CD4-positive, alpha-beta T cell treated with Interleukin-15 for 1 hour (primary cell): ENCODE data around the gene RNF217.
"Not testable (repeated sequence)": the region's sequence is repeated elsewhere in the genome, so short reads cannot be mapped to it uniquely, and the experiment has no call there.

Experiments used
- DNase-seq: peaks from one replicate; pipeline ENCODE4 v3.0.0-alpha.2; 2020

Gene RNF217

DNA sequence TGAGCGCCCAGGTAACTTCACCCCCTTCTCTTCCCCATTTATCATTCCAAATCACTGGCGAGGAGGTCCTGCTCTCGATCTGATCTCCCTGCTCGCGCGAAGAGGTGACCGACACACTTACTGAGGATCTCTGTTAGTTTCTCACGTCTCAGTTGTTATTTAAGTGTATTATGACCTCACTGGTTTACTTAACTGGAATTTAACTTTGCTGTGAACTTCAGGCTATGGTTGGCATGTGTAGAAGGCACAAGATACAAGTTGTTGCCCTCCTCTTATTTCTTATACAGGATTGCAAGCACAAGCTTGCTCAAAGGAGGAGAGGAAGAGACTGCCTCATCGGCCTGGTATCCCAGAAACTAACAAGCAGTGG lies 1.2 kb downstream of the RNF217 start:
- DNase-seq: no peak

DNA sequence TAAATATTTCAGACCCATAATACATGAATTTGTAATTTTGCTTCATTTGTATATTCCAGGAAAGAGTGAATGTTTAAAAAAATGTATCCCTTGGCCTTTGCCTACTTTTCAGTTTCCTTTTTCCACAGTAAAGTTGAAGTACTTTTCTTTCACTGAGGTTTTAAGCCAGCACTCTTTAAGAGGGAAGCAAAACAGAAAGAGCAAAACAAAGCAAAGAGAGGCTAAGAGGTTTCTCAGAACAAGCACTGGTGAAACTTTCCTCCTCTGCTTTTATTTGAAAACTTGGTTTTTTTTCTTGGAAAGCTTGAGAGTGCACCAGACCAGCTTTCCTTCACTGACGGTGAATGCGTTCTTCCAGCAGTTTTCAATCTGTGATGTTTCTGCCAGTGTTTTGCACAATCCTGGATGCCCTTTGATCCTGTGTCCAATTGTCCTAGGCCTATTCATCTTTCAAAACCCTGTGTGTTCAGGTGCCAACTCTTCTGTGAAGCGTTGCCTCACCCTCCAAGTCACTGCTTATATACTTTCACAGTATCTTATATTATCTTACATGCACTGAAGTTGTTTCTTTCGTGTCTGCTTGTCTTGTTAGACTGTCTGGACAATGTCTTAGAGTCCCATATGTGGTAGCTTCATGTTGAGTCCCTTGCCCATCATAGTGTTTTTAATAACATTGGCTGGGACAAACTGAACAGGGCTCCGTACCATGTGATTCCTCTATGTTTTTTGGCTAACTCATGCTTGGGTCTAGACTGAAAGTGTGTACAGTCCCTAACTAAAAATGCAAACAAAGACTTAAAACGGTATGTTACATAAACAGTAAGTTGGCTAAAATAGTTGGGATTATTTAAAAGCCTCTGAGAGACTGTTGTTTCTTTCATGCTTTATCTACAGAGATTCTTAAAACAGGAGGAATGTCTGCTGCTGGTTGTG lies 1.9 kb downstream of the RNF217 start:
- DNase-seq: no peak

- no peak for DNase-seq
These were observed 2.5 kb downstream of the RNF217 start for GRCh38 chr6:124964764-124965105.

DNA sequence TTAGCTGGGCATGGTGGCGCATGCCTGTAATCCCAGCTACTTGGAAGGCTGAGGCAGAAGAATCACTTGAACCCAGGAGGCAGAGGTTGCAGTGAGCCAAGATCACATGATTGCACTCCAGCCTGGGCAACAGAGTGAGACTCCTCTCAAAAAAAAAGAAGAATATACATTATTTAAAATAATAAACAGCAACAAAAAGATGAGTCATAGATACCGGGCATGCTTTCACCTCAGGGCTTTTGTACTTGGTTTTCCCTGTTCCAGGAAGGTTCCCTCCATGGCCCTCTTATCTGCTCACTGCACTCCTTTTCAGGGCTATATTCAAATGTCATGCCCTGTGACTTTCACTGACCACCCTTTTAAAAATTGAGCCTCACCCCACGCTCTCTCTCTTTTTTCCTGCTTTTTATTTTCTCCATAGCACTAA lies 3.2 kb downstream of the RNF217 start:
- DNase-seq: not testable (repeated sequence)

GRCh38 chr6:124967444-124967843 lies 5.2 kb downstream of the RNF217 start:
- no peak for DNase-seq

DNA sequence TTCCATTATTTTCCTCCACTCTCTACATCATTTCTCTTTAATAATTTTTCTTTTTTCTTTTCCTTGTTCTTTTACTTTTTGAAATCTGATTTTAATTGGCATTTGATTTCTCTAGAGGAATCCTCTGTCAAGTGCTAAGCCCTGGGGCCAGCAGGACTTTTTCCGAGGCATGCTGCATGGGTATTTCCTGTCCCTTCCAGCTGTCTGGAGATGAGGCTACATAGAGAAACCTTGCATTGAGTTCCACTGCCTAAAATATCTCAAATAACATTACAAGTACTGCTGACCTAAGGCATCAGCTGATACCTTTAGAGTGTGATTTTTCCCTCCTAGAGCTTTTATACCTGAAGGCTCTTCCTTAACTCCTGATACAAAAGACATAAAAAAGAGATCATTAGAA lies 6.2 kb downstream of the RNF217 start:
- no peak for DNase-seq

- DNase-seq: no peak
These were observed 8.0 kb downstream of the RNF217 start for GRCh38 chr6:124970243-124970642.

- DNase-seq: no peak
These were observed 8.5 kb downstream of the RNF217 start for GRCh38 chr6:124970763-124971162.

DNA sequence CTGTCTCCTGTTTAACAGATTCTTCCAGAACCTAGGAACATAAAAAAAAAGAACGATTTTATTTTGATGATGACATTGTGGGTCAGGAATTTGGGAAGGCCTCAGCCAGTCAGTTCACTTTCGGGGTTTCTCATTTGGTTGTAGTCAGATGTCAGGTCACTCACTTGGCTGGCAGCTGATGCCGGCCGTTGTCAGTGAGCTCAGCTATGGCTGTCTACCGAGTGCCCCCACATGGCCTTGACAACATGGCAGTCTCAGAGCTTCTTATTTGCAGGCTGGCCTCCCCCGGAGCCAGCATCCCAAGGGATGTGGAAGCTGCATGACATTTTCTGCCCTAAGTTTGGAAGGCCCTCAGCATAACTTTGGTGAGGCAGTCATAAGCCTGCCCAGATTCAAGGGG lies 11.5 kb downstream of the RNF217 start:
- no peak for DNase-seq

DNA sequence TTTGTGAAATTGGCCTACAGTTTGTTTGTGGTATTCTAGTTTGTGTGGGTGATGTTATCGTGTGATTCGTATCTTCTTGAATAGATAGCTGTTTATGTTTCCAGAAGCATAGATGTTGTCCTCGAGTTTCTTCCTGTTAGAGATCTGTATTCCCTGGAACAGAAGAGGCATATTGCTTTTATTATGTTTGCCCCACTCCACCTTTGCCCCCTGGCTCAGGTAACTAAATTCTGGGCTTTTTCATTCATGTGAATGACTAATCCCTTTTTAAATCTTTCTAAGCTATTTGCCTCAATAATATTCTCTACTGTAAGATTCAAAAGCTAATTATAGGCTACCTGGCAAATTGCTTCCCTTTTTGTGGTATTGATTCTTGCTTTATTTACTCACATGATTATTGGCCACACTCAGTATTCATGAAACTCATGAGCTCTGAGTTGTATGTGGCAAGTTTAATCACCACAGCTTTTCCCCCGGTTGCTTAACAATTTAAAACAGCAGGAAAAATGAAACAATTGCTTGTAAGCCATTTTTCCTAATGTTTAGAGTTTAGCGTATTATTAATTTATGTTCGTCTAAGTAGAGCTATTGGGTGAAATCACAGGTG lies 12.6 kb downstream of the RNF217 start:
- DNase-seq: no peak

DNA sequence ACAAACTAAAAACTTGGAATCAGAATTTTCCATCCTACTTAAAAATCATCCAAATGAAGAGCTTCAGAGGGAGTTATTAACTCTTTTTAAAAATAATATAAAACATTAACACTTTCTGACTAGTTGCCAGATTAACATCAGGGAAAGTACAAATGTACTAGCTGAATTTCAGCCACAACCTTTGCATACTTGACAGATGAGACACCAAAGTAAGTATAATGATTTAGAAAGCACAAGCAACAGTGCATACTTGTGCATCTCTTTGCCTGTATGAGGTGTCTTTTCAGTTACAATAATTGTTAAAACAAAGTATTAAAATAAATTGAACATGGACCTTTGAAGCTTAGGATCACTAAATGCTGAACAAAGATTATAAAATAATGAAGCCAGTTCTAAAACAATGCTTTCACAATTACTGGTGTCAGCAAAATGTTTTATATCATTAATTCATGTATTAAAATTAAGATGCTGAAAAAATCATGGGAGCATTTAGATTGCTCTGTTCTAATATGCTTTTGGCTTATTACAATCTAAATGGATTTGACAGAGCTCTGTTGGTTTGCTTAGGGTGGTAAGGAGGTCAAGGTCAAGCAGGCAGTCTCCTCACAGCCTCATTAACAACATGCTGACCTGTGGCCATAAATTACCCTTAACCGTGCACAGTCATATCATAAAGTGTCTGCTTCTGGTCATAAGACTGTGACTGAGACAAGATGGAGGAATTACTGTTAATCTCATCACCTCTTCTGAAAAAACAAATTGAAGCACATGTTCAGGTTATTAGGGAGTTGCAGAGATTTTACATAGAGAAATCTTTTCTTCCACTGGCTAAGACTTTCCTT lies 15.1 kb downstream of the RNF217 start:
- no peak for DNase-seq

- no peak for DNase-seq
These were observed 16.4 kb downstream of the RNF217 start for GRCh38 chr6:124978451-124979293.

GRCh38 chr6:124979294-124979678 lies 17.0 kb downstream of the RNF217 start:
- no peak for DNase-seq

DNA sequence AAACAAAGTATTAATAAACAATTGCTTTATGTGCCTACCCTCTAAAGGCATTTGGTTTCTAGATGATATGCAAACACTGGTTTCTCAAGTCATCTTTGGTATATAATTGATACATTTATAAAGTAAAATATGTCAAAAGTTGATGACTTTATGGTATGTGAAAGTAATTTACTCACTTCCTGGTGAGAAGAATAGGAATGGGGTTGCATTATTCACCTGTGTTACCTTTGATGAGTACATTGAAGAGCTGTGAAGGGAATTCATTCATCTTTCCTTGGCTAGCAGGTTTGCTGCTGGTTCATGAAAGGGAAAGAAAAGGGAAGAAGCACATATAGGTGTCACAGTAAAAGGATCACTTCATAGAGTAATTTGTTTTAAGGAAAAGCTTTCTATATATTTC lies 20.4 kb downstream of the RNF217 start:
- no peak for DNase-seq

GRCh38 chr6:124983383-124984083 lies 21.3 kb downstream of the RNF217 start:
- no peak for DNase-seq

DNA sequence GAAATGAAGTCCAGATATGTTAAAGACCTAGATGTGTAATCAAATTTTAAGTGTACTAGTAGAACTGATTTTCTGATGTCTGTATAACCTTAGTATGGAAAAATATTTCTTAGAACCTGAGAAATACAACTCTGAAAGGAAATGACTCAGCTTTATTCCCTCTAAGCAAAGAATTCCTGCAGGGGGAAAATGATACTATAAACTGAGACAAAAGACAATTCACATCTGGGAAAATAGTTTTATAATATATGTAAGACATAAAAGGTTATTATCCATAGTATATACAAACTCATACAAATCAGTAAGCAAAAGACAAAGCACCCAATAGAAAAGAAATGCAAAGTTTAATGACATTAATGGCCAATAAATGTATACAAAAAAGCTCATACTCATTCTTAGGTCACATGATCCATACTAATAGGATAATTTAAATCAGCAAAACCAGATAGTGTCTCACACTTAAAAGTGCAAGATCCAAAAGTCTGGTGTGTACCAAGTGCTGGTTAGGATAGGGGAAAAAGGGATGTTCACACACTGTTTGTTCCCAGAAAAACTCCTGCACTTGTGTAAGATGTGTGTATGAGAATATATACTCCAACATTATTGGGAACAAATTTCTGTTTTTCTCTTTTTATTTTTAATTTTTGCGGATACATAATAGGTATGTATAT lies 22.6 kb downstream of the RNF217 start:
- no peak for DNase-seq

DNA sequence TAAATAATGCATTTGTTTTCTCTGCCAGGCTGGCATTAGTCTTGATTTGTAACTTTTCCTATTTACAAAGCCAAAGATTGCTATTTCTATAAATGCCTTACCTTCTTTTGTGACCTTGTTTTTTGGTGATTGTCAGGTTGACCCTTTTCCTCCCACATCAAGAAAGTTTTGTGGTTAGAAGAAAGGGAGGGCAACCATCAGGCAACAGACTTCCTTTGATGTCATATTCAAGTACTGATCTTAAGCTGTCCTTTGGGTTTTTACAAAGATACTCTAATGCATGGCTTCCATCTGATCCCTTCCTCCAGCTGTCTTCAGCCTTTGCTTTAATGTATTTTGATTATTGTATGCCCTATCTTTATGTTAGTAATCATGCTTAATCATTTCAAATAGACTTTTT lies 23.9 kb downstream of the RNF217 start:
- no peak for DNase-seq

DNA sequence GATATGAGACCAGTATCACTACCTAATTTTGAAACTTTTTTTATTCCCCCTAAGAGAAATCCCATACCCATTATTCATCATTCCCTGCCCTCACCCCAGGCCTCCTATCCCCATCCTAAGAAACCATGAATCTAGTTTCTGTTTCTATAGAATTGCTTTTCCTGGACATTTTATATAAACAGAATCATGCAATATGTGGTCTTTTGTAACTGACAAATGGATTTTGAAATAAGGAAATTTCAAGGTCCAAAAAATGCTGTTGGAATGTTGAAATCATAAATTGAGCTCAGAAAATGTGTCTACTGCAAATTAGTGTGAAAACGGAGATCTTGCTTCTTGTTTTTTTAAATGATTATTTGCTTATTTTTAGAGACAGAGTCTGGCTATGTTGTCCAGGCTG lies 25.1 kb downstream of the RNF217 start:
- DNase-seq: no peak

GRCh38 chr6:124987999-124988591 lies 25.9 kb downstream of the RNF217 start:
- no peak for DNase-seq

GRCh38 chr6:124989136-124989983 lies 27.1 kb downstream of the RNF217 start:
- no peak for DNase-seq
